SK-N-SH (cell line): ENCODE results near the gene IGF1R. TPM values are rescaled to one million over a fixed set of nuclear protein-coding genes. Genes with fewer than 3 reads are reported as not detected.
A peak's percentile ranks its signal among the peaks of the same experiment; 100 is the strongest.

Experiments used
- CTCF ChIA-PET: fragments of 300-600, 350-600 bp; formaldehyde crosslinking; extraction: SDS; loops from one replicate; lab custom pipeline; 2021; lab: Yijun Ruan, JAX
- POLR2A ChIA-PET: fragments of 350-600 bp; sonication (Branson Sonifier 250); formaldehyde crosslinking; extraction: SDS; loops from one replicate; lab custom pipeline; 2020; ENCODE audit warnings: antibody characterized with exemption, inconsistent platforms; lab: Yijun Ruan, JAX
- DNase-seq: peaks from one replicate; pipeline ENCODE4 v3.0.0; 2012
- H2AFZ ChIP-seq: fragments of 200-600 bp; sonication (generic); 2 replicates; pipeline ENCODE4 v1.8.1; 2016; ENCODE audit warnings: antibody characterized with exemption, mild to moderate bottlenecking, low read depth
- H3F3A ChIP-seq: fragments of 200-600 bp; sonication (generic); replicated peaks from 2 replicates; pipeline ENCODE3; 2016; ENCODE audit warnings: antibody characterized with exemption, mild to moderate bottlenecking; ENCODE audit not compliant: insufficient read depth
- H3K27ac ChIP-seq, 2 experiments: fragments of 200-500 bp in 1 of 2; fragments of 200-600 bp in 1 of 2; sonication (Bioruptor generic) in 1 of 2; sonication (generic), shearing (Covaris generic) in 1 of 2; 2 replicates each; pipeline versions ENCODE4 v1.5.1 to v1.6.1; 2014 to 2016; ENCODE audit warnings: low read depth in 2 of 2, inconsistent platforms in 1 of 2, low read length in 1 of 2, mild to moderate bottlenecking in 1 of 2, mixed read lengths in 1 of 2
- H3K27me3 ChIP-seq: fragments of 200-600 bp; sonication (generic), shearing (Covaris generic); 2 replicates; pipeline ENCODE4 v1.6.1; 2016; ENCODE audit warnings: mixed run types; ENCODE audit not compliant: insufficient read depth
- H3K36me3 ChIP-seq, 2 experiments: fragments of 200-500 bp in 1 of 2; fragments of 200-600 bp in 1 of 2; sonication (Bioruptor generic) in 1 of 2; sonication (generic) in 1 of 2; replicated peaks in 1 of 2; 2 replicates each; pipeline versions ENCODE3 to v1.5.1; 2014 to 2016; ENCODE audit warnings: low read length in 1 of 2, mild to moderate bottlenecking in 1 of 2; ENCODE audit not compliant: insufficient read depth in 2 of 2, control insufficient read depth in 1 of 2
- H3K4me1 ChIP-seq, 2 experiments: fragments of 200-500 bp in 1 of 2; fragments of 200-600 bp in 1 of 2; sonication (Bioruptor generic) in 1 of 2; sonication (generic), shearing (Covaris generic) in 1 of 2; 2 replicates each; pipeline versions ENCODE4 v1.5.1 to v1.6.1; 2014 to 2016; ENCODE audit warnings: low read depth in 1 of 2, low read length in 1 of 2, mixed run types in 1 of 2; ENCODE audit not compliant: insufficient read depth in 2 of 2, control insufficient read depth in 1 of 2
- H3K4me2 ChIP-seq: fragments of 200-600 bp; sonication (generic), shearing (Covaris generic); 2 replicates; pipeline ENCODE4 v1.6.1; 2017; ENCODE audit warnings: mixed run types
- H3K4me3 ChIP-seq, 2 experiments: fragments of 200-500 bp in 1 of 2; fragments of 200-600 bp in 1 of 2; sonication (Bioruptor generic) in 1 of 2; sonication (generic), shearing (Covaris generic) in 1 of 2; 2 replicates each; pipeline versions ENCODE4 v1.5.1 to v1.8.1; 2014 to 2016; ENCODE audit warnings: low read depth in 2 of 2, inconsistent platforms in 1 of 2, low read length in 1 of 2, mild to moderate bottlenecking in 1 of 2, mixed read lengths in 1 of 2, moderate library complexity in 1 of 2
- H3K79me2 ChIP-seq: fragments of 200-600 bp; sonication (generic); 2 replicates; pipeline ENCODE4 v1.8.1; 2017; ENCODE audit warnings: mild to moderate bottlenecking; ENCODE audit not compliant: insufficient read depth
- H3K9ac ChIP-seq: fragments of 200-600 bp; sonication (generic); 2 replicates; pipeline ENCODE4 v1.6.1; 2017; ENCODE audit warnings: mixed run types
- H3K9me2 ChIP-seq: fragments of 200-600 bp; sonication (generic); 2 replicates; pipeline ENCODE4 v1.6.1; 2017; ENCODE audit warnings: mixed run types
- H3K9me3 ChIP-seq: fragments of 200-600 bp; sonication (generic); 2 replicates; pipeline ENCODE4 v1.6.1; 2017; ENCODE audit warnings: mixed run types, mild to moderate bottlenecking, moderate library complexity
- H4K20me1 ChIP-seq: fragments of 200-600 bp; sonication (generic); 2 replicates; pipeline ENCODE4 v1.6.1; 2017; ENCODE audit warnings: mild to moderate bottlenecking, mixed run types; ENCODE audit not compliant: insufficient read depth
- ELF1 ChIP-seq: IDR thresholded peaks from 2 replicates; pipeline ENCODE4 v1.4.0; 2012
- EZH2phosphoT487 ChIP-seq: fragments of 200-600 bp; sonication (generic); IDR thresholded peaks from 2 replicates; pipeline ENCODE4 v1.6.1; 2017; ENCODE audit warnings: low read depth, mixed run types, mild to moderate bottlenecking, antibody characterized with exemption, moderate library complexity, borderline replicate concordance
- MXI1 ChIP-seq: IDR thresholded peaks from 2 replicates; pipeline ENCODE4 v1.6.1; 2012; ENCODE audit warnings: mild to moderate bottlenecking, low read depth, low read length, improper control_type of control experiment
- RXRA ChIP-seq: IDR thresholded peaks from 2 replicates; pipeline ENCODE4 v1.4.0; 2012; ENCODE audit warnings: low read depth, mild to moderate bottlenecking, borderline replicate concordance
- SIN3A ChIP-seq: IDR thresholded peaks from 2 replicates; pipeline ENCODE4 v1.6.1; 2012; ENCODE audit warnings: low read depth, mild to moderate bottlenecking, low read length, moderate library complexity, borderline replicate concordance
- TAF1 ChIP-seq: IDR thresholded peaks from 2 replicates; pipeline ENCODE4 v1.6.1; 2012; ENCODE audit warnings: low read depth, mild to moderate bottlenecking, low read length, moderate library complexity, borderline replicate concordance
- WGBS: methylation state at CpG from one replicate; pipeline ENCODE4 v1.1.6; 2017; ENCODE audit warnings: low lambda C conversion rate; 5-methylcytosine and 5-hydroxymethylcytosine counted together
- polyA plus RNA-seq, 3 experiments: library from polyadenylated mRNA; depleted of rRNA; stranded (reverse); fragments of >200 nt; gene quantifications; 2 replicates each; pipeline ENCODE4 v1.2.3, GENCODE V29; 2012
- TF ChIP-seq, protein P1 (sequence below): IDR thresholded peaks from 2 replicates; pipeline ENCODE4 v1.4.0; 2012; ENCODE audit warnings: low read depth
- TF ChIP-seq, protein P2 (sequence below): IDR thresholded peaks from 2 replicates; pipeline ENCODE4; 2012
- TF ChIP-seq, protein P3 (sequence below): fragments of 150-350 bp; IDR thresholded peaks from 2 replicates; pipeline ENCODE4 v1.6.1; 2016; ENCODE audit warnings: mild to moderate bottlenecking, low read depth, low read length
- TF ChIP-seq, protein P4 (sequence below): IDR thresholded peaks from 2 replicates; pipeline ENCODE4 v1.4.0; 2012; ENCODE audit warnings: low read depth, borderline replicate concordance

Gene IGF1R
- polyA plus RNA-seq, 1 of the 3 experiments (the other 2 are of a cell fraction) = 9.5 TPM

DNA sequence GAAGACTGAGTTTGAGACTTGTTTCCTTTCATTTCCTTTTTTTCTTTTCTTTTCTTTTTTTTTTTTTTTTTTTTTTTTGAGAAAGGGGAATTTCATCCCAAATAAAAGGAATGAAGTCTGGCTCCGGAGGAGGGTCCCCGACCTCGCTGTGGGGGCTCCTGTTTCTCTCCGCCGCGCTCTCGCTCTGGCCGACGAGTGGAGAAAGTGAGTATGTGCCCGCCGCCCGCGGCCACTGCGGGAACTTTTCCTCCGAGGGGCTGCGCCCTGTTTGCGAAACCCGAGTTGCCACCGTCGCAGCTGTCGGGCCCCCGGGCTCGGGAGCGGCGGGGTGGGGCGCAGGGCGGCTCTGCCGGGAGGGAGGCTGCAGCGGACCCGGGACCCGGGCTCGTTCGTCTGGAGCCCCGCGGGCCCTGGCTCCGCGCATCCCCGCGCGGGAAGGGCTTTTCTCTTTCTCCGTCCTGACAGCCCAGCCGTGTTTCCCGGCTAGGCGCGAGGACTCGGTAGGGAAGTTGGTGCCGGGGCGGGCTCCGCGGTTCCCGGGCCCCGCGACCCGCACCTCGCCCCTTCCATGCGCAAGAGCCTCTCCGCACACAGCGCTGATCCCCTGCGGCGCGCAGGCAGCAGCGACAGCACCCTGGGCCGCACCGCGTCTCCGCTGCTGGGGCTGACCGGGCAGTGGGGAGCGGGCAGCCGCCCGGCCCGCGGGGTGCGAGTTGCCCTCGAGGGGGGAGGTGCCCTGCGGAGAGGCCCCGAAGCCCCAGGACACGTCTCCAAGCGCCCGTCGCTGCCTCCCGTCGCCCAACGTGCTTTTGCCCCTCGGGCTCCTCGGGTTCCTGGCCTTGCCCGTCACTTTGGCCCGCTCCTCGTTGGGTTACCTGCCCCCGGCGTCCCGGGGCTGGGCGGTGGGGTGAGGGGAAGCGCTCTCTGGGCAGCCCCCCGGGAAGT is 1.4 kb downstream of the IGF1R start:
- POLR2A ChIA-PET = no interaction called here
- DNase-seq = peak; percentile 57
- H3K4me3 ChIP-seq = peak overlapping the region; percentile 66 to 85

DNA sequence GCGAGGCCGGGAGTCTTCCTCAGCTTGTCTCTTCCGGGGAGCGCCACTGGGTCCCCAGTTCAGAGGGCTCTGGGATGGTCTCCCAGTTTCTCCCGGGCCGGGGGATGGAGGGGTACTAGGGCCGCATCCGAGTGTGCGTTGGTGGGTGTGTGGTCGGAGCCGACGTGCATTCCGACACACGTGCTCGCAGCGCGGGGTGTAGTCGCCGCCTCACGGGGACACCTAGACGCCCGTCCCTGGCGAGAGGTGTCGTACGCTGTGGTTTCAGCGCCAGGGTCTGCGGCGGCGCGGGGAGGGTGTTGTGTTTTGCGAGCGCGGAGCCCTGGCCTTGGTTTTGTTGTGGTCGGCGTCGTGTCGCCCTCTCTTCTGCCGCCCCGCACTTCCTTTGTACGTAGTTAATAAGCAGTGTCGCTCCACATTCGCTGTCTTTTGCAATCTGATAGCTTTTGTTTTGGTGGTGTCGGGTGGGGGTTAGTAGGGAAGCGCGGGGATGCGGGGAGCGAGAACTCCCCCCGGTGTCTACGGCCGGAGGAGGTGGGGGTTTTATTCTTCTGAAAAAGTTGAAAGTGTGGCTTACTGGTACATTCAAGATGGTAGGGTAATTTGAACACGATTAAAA is 2.2 kb downstream of the IGF1R start:
- H3F3A ChIP-seq = peaks cover 6% of the 10 kb centered on the region
- TF ChIP-seq, protein P1, sequence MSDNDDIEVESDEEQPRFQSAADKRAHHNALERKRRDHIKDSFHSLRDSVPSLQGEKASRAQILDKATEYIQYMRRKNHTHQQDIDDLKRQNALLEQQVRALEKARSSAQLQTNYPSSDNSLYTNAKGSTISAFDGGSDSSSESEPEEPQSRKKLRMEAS = peak; percentile 84
- TF ChIP-seq, protein P2, sequence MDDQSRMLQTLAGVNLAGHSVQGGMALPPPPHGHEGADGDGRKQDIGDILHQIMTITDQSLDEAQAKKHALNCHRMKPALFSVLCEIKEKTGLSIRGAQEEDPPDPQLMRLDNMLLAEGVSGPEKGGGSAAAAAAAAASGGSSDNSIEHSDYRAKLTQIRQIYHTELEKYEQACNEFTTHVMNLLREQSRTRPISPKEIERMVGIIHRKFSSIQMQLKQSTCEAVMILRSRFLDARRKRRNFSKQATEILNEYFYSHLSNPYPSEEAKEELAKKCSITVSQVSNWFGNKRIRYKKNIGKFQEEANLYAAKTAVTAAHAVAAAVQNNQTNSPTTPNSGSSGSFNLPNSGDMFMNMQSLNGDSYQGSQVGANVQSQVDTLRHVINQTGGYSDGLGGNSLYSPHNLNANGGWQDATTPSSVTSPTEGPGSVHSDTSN = no peak
- TF ChIP-seq, protein P3, sequence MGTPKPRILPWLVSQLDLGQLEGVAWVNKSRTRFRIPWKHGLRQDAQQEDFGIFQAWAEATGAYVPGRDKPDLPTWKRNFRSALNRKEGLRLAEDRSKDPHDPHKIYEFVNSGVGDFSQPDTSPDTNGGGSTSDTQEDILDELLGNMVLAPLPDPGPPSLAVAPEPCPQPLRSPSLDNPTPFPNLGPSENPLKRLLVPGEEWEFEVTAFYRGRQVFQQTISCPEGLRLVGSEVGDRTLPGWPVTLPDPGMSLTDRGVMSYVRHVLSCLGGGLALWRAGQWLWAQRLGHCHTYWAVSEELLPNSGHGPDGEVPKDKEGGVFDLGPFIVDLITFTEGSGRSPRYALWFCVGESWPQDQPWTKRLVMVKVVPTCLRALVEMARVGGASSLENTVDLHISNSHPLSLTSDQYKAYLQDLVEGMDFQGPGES = no peak
- TF ChIP-seq, protein P4, sequence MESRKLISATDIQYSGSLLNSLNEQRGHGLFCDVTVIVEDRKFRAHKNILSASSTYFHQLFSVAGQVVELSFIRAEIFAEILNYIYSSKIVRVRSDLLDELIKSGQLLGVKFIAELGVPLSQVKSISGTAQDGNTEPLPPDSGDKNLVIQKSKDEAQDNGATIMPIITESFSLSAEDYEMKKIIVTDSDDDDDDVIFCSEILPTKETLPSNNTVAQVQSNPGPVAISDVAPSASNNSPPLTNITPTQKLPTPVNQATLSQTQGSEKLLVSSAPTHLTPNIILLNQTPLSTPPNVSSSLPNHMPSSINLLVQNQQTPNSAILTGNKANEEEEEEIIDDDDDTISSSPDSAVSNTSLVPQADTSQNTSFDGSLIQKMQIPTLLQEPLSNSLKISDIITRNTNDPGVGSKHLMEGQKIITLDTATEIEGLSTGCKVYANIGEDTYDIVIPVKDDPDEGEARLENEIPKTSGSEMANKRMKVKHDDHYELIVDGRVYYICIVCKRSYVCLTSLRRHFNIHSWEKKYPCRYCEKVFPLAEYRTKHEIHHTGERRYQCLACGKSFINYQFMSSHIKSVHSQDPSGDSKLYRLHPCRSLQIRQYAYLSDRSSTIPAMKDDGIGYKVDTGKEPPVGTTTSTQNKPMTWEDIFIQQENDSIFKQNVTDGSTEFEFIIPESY = no peak
- TF ChIP-seq MXI1 = peak; percentile 81
- TF ChIP-seq ELF1 = no peak
- no peak for TF ChIP-seq TAF1
- no peaks in the 10 kb centered on the region for H3K9me3 ChIP-seq
- H3K4me1 ChIP-seq = peaks cover 4 to 10% of the 10 kb centered on the region in 2 experiments; a peak in 3 of 4 replicates
- H3K27me3 ChIP-seq = no peaks in the 10 kb centered on the region; the same call in 1 of the 2 replicates
- H2AFZ ChIP-seq = peak overlapping the region; percentile 68
- no peaks in the 10 kb centered on the region for H3K36me3 ChIP-seq
- H3K4me3 ChIP-seq = peak overlapping the region; percentile 66 to 85
- peak overlapping the region; percentile 75 for H3K9ac ChIP-seq
- H3K4me2 ChIP-seq = peak overlapping the region; percentile 99
- H3K79me2 ChIP-seq = peaks cover 62% of the 10 kb centered on the region
- H3K27ac ChIP-seq = peak overlapping the region in 1 of 2 experiments; percentile 76; a peak in 2 of 4 replicates
- DNase-seq = peak; percentile 37
- ChIA-PET CTCF (interaction anchor here (0.7 to 7.1 kb wide), 3 partner anchors 8 to 99 kb away, joined by 3 to 51 read pairs (median 3); no protein-coding TSS in a partner anchor), POLR2A (no interaction called here)
- H3K9me2 ChIP-seq = no peaks in the 10 kb centered on the region
- under 1% methylated on average over 20 of the region's 51 CpGs for WGBS
- H4K20me1 ChIP-seq = peaks cover 32% of the 10 kb centered on the region

More for the DNA sequence above, 1.4 kb downstream of the IGF1R start:
- H3K36me3 ChIP-seq = no peaks in the 10 kb centered on the region
- H3K4me2 ChIP-seq = peak overlapping the region; percentile 99
- H3K27me3 ChIP-seq = no peaks in the 10 kb centered on the region; the same call in 1 of the 2 replicates
- H4K20me1 ChIP-seq = peaks cover 27% of the 10 kb centered on the region
- CTCF ChIA-PET = interaction anchor here (0.6 to 7.1 kb wide), 8 partner anchors 9 to 255 kb away, joined by 3 to 51 read pairs (median 5); no protein-coding TSS in a partner anchor
- no peaks in the 10 kb centered on the region for H3K9me3 ChIP-seq
- TF ChIP-seq EZH2phosphoT487 = no peak
- no peak for TF ChIP-seq RXRA
- 0 out of 2 replicates have a peak, but pooled peaks have one; percentile 5 for TF ChIP-seq SIN3A
- peak overlapping the region; percentile 75 for H3K9ac ChIP-seq
- peaks cover 4 to 9% of the 10 kb centered on the region in 2 experiments; a peak in 3 of 4 replicates for H3K4me1 ChIP-seq
- H3K79me2 ChIP-seq = peaks cover 54% of the 10 kb centered on the region
- peaks cover 6% of the 10 kb centered on the region for H3F3A ChIP-seq
- H3K9me2 ChIP-seq = no peaks in the 10 kb centered on the region
- H3K27ac ChIP-seq = peak overlapping the region; percentile 76 to 89; a peak in 2 of 4 replicates
- H2AFZ ChIP-seq = peak overlapping the region; percentile 68; the same call in 1 of the 2 replicates
- 3% methylated on average over 24 of the region's 94 CpGs for whole genome bisulfite sequencing
